Keratinocyte (primary cell): ENCODE measurements around the gene TCFL5. TPM values are rescaled to one million over a fixed set of nuclear protein-coding genes. Genes with fewer than 3 reads are reported as not detected.

ENCODE experiments used
- DNase-seq: peaks from one replicate; pipeline ENCODE4 v3.0.0-alpha.2; 2011; ENCODE audit warnings: low read depth, missing footprints, low spot score
- FAIRE-seq: peaks from 2 replicates; lab custom pipeline; 2011; peaks lifted over from hg19 to GRCh38; lab: Jason Lieb, UNC
- H2AFZ ChIP-seq: 2 replicates; pipeline ENCODE4 v1.6.0; 2012; ENCODE audit warnings: low read length, control low read depth, inconsistent platforms; ENCODE audit not compliant: control insufficient read depth
- H3K27ac ChIP-seq: 2 replicates; pipeline ENCODE4 v1.5.1; 2011; ENCODE audit warnings: low read length; ENCODE audit not compliant: control insufficient read depth, insufficient read depth
- H3K27me3 ChIP-seq: 3 replicates; pipeline ENCODE4 v1.6.0; 2011; ENCODE audit warnings: low read length; ENCODE audit not compliant: control insufficient read depth, insufficient read depth; ENCODE audit errors: extremely low read depth
- H3K36me3 ChIP-seq, 2 experiments: 2 replicates in 1 of 2; 3 replicates in 1 of 2; pipeline ENCODE4 v1.5.1; 2011; ENCODE audit warnings: low read length in 2 of 2, mild to moderate bottlenecking in 1 of 2; ENCODE audit not compliant: control insufficient read depth in 2 of 2, insufficient read depth in 2 of 2; ENCODE audit errors: extremely low read depth in 1 of 2
- H3K4me1 ChIP-seq: 3 replicates; pipeline ENCODE4 v1.5.1; 2011; ENCODE audit warnings: low read length; ENCODE audit not compliant: control insufficient read depth, insufficient read depth; ENCODE audit errors: extremely low read depth
- H3K4me2 ChIP-seq: 3 replicates; pipeline ENCODE4 v1.6.0; 2011; ENCODE audit warnings: low read depth, low read length; ENCODE audit not compliant: control insufficient read depth, insufficient read depth; ENCODE audit errors: extremely low read depth
- H3K4me3 ChIP-seq, 3 experiments: fragments of 200-600 bp in 1 of 3; sonication (generic) in 1 of 3; 2 replicates in 2 of 3; 3 replicates in 1 of 3; pipeline ENCODE4 v1.5.1; 2011 to 2016; ENCODE audit warnings: low read length in 3 of 3, mild to moderate bottlenecking in 3 of 3, control low read depth in 2 of 3, inconsistent platforms in 1 of 3, low read depth in 1 of 3, mixed read lengths in 1 of 3, mixed run types in 1 of 3, moderate library complexity in 1 of 3; ENCODE audit not compliant: control insufficient read depth in 2 of 3, insufficient read depth in 2 of 3; ENCODE audit errors: extremely low read depth in 1 of 3
- H3K79me2 ChIP-seq: 2 replicates; pipeline ENCODE4 v1.6.0; 2012; ENCODE audit warnings: low read length; ENCODE audit not compliant: control insufficient read depth, insufficient read depth
- H3K9ac ChIP-seq: 3 replicates; pipeline ENCODE4 v1.6.0; 2011; ENCODE audit warnings: low read length; ENCODE audit not compliant: control insufficient read depth, insufficient read depth; ENCODE audit errors: extremely low read depth
- H3K9me1 ChIP-seq: 3 replicates; pipeline ENCODE4 v1.6.0; 2011; ENCODE audit warnings: low read length; ENCODE audit not compliant: control insufficient read depth, insufficient read depth; ENCODE audit errors: extremely low read depth
- H3K9me3 ChIP-seq: 2 replicates; pipeline ENCODE4 v1.5.1; 2012; ENCODE audit warnings: low read depth, low read length; ENCODE audit not compliant: control insufficient read depth
- H4K20me1 ChIP-seq: 3 replicates; pipeline ENCODE4 v1.6.0; 2011; ENCODE audit warnings: low read length; ENCODE audit not compliant: control insufficient read depth, insufficient read depth; ENCODE audit errors: extremely low read depth
- EZH2 ChIP-seq: IDR thresholded peaks from one replicate; pipeline ENCODE4 v1.6.1; 2012; ENCODE audit warnings: inconsistent platforms, mild to moderate bottlenecking, low read length, moderate library complexity
- dilution Hi-C: fragments of 300-500 bp; cut with MboI; formaldehyde crosslinking; loops from one replicate; pipeline ENCODE4 v1.7.0; 2020; ENCODE audit warnings: low sequenced_read_pairs; ENCODE audit not compliant: extremely low pct_ligation_motif_present
- polyA plus RNA-seq, 5 experiments: library from polyadenylated mRNA; depleted of rRNA in 3 of 5; stranded (reverse) in 3 of 5; stranded (forward) in 1 of 5; unstranded in 1 of 5; fragments of >200 nt; gene quantifications; 1 replicate in 1 of 5; 2 replicates in 3 of 5; 3 replicates in 1 of 5; pipeline versions ENCODE4 v1.2.1 to v1.2.3, GENCODE V29; 2011 to 2012; ENCODE audit warnings: missing spikeins in 2 of 5, low read depth in 1 of 5, low replicate concordance in 1 of 5
- TF ChIP-seq, protein P1 (sequence below), 3 experiments: IDR thresholded peaks in 1 of 3; conservative IDR thresholded peaks in 1 of 3; optimal IDR thresholded peaks in 1 of 3; 2 replicates in 2 of 3; 3 replicates in 1 of 3; pipeline versions ENCODE3 to v1.5.1; 2011; ENCODE audit warnings: low read length in 3 of 3, mild to moderate bottlenecking in 3 of 3, moderate library complexity in 2 of 3, control low read depth in 1 of 3, inconsistent platforms in 1 of 3; ENCODE audit not compliant: insufficient read depth in 2 of 3; ENCODE audit errors: extremely low read depth in 1 of 3

TCFL5 gene
- polyA plus RNA-seq, 1 donor (not counting 4 experiments of a cell fraction or from before 2014, with no cell fraction given): 14.6 TPM

DNA sequence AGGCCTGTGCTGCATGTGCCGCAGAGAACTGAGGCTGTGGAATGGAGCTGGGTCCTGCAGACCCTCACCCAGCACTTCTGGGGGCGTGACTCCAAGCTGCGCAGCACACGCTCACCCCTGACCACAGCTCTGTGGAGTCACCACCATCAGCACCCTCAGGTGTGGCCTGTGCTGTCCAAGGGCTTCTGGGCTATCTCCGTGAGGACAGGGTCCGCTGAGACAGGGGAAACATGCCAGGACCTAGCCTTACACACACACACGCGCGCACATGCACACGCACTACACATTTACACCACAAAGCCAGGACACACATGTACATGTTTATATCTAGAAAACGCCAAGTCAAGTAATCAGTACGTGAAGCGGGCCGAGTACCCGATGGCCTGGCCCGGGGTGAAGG, 26.8 kb upstream of the TCFL5 start:
- H3K9me1 ChIP-seq: no peaks in the 10 kb centered on the region
- peaks cover 41 to 46% of the 10 kb centered on the region in 2 experiments for H3K36me3 ChIP-seq
- no peak overlapping the region for H3K4me3 ChIP-seq
- no peak for DNase-seq
- no peak for TF ChIP-seq EZH2
- TF ChIP-seq, protein P1, sequence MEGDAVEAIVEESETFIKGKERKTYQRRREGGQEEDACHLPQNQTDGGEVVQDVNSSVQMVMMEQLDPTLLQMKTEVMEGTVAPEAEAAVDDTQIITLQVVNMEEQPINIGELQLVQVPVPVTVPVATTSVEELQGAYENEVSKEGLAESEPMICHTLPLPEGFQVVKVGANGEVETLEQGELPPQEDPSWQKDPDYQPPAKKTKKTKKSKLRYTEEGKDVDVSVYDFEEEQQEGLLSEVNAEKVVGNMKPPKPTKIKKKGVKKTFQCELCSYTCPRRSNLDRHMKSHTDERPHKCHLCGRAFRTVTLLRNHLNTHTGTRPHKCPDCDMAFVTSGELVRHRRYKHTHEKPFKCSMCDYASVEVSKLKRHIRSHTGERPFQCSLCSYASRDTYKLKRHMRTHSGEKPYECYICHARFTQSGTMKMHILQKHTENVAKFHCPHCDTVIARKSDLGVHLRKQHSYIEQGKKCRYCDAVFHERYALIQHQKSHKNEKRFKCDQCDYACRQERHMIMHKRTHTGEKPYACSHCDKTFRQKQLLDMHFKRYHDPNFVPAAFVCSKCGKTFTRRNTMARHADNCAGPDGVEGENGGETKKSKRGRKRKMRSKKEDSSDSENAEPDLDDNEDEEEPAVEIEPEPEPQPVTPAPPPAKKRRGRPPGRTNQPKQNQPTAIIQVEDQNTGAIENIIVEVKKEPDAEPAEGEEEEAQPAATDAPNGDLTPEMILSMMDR (optimal IDR thresholded peaks at IDR 0.05 in 1 of 3, IDR thresholded peaks at IDR 0.05 in 1 of 3, conservative IDR thresholded peaks at IDR 0.05 in 1 of 3; ENCODE audit: extremely low read depth in 1 of 3, insufficient read depth in 2 of 3, low read length in 3 of 3): no peak
- no peaks in the 10 kb centered on the region for H3K79me2 ChIP-seq
- dilution Hi-C loops: no loop called here
- H3K27me3 ChIP-seq: no peaks in the 10 kb centered on the region
- no peak overlapping the region for H3K4me2 ChIP-seq
- no peak for FAIRE-seq
- H4K20me1 ChIP-seq: no peaks in the 10 kb centered on the region
- no peak overlapping the region for H2AFZ ChIP-seq
- H3K9ac ChIP-seq: no peak overlapping the region
- H3K9me3 ChIP-seq: no peaks in the 10 kb centered on the region
- H3K4me1 ChIP-seq: no peaks in the 10 kb centered on the region
- no peak overlapping the region for H3K27ac ChIP-seq

DNA sequence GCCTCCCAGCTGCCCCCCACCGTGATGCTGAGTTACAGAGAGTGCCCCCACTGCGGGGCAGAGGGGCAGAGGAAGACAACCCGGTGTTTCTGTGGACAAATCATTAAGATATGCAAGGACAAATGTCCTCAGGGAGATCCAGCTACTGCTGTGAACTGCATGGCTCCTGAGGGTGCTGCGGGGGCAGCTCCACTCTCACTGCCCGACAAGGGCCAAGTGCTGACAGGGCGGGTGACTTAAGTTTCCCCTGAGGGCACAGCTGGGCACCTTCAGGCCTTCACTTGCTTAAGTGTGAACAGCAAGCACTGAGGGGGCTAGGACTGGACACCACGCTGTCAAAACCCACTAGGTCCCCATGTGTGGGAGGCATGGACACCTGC, 26.2 kb upstream of the TCFL5 start:
- H3K9ac ChIP-seq: no peak overlapping the region

More for the DNA sequence above, 26.2 kb upstream of the TCFL5 start:
- H3K4me1 ChIP-seq: no peaks in the 10 kb centered on the region
- no peak overlapping the region for H2AFZ ChIP-seq
- no peaks in the 10 kb centered on the region for H4K20me1 ChIP-seq
- H3K27ac ChIP-seq: no peak overlapping the region
- DNase-seq (no peak), FAIRE-seq (no peak)
- no peaks in the 10 kb centered on the region for H3K79me2 ChIP-seq
- H3K27me3 ChIP-seq: no peaks in the 10 kb centered on the region
- no peak overlapping the region for H3K4me2 ChIP-seq
- peaks cover 37 to 43% of the 10 kb centered on the region in 2 experiments for H3K36me3 ChIP-seq
- H3K9me3 ChIP-seq: no peaks in the 10 kb centered on the region
- no peaks in the 10 kb centered on the region for H3K9me1 ChIP-seq
- no peak overlapping the region for H3K4me3 ChIP-seq
- no peak for TF ChIP-seq EZH2
- TF ChIP-seq, protein P1 (optimal IDR thresholded peaks at IDR 0.05 in 1 of 3, IDR thresholded peaks at IDR 0.05 in 1 of 3, conservative IDR thresholded peaks at IDR 0.05 in 1 of 3; ENCODE audit: extremely low read depth in 1 of 3, insufficient read depth in 2 of 3, low read length in 3 of 3): no peak
- dilution Hi-C loops: no loop called here
